ENCODE data around the gene OOSP4B.

- TF ChIP-seq CTCF (optimal IDR thresholded peaks at IDR 0.05 in 1 of 3, IDR thresholded peaks at IDR 0.05 in 1 of 3, conservative IDR thresholded peaks at IDR 0.05 in 1 of 3; ENCODE audit: extremely low read depth in 1 of 3, insufficient read depth in 2 of 3, low read length in 3 of 3) (no peak), EZH2 (IDR thresholded peaks at IDR 0.05; ENCODE audit: low read length) (no peak)
These were observed 11.6 kb upstream of the OOSP4B start for GRCh38 chr11:60005360-60005759.
